ENCODE data around the gene XRCC5. TPM values are rescaled to one million over a fixed set of nuclear protein-coding genes. Genes with fewer than 3 reads are reported as not detected.

The XRCC5 gene
- total RNA-seq (2021; ENCODE audit: unreplicated experiment) (322 TPM), Bru-seq, nascent RNA (percentile 98 among the genes with signal in this experiment), BruChase-seq, experiment 1, labeled RNA remaining after a 2-hour chase (percentile 94 among the genes with signal in this experiment), BruChase-seq, experiment 2, labeled RNA remaining after a 6-hour chase (percentile 96 among the genes with signal in this experiment)
- polyA plus RNA-seq (2012; ENCODE audit: insufficient read length), result 173 TPM
- long read RNA-seq, transcript XRCC5-201 (21 exons, 3,428 nt), result major isoform, 520 of 644 reads
- long read RNA-seq, partial matches to known transcripts, result 97 of 644 reads
- long read RNA-seq, other reads (novel, unspliced or antisense), result 27 of 644 reads

DNA sequence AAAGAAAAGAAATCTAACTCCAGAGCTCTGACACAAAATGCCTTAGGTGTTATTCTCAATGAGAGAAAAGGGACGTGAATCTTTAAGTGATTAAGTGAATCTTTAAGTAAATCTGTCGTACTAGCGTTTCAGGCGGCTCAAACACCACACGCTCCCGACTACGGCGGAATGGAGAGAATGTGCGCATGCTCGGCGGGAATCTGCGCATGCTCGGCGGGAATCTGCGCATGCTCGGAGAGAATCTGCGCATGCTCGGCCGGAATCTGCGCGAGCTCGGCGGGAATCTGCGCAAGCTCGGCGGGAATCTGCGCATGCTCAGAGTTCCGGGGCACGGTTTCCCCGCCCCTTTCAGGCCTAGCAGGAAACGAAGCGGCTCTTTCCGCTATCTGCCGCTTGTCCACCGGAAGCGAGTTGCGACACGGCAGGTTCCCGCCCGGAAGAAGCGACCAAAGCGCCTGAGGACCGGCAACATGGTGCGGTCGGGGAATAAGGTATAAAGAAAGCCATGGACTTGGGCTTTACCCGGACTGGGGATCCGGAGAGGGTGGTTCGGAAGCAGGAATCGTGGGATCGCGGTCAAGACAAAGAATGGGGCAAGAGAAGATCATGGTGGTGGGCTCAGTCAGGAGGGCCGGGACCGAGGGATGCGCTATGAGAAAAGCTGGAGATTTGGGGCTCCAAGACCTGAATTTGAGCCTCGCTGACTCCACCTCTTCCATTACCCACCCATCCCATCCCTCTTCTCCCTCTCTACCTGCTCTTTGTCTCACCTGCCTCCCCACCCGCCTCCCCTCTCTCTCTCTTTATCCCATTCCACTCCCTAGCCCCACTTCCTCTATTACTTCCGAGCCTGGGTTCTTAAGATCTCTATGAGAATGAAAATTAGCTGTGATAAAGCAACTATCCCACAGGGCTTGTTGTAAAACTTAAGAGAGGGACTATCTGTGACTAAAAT lies at the start of gene XRCC5:
Gene XRCC5 (plus strand): TSS at position 382 of the 955 bp plus-strand sequence. CDS start 89 bp downstream, at position 471.
- ATAC-seq (peak; percentile 92), DNase-seq (ENCODE audit: low read depth, low spot score) (peak; percentile 84)
- in situ Hi-C loops (cut with HindIII; ENCODE audit: low pct_unique_long_range_greater_than_20kb, low sequenced_read_pairs) (no loop called here), intact Hi-C loops (cut with micrococcal nuclease; ENCODE audit: unreplicated experiment) (no loop called here)
- peaks cover 38% of the 10 kb centered on the region for H3K36me3 ChIP-seq (ENCODE audit: control insufficient read depth, insufficient read depth, low read length)
- H3K27me3 ChIP-seq (ENCODE audit: control insufficient read depth, insufficient read depth, low read length), result no peaks in the 10 kb centered on the region
- H3K9me3 ChIP-seq (ENCODE audit: control insufficient read depth, insufficient read depth, low read depth, low read length), result no peaks in the 10 kb centered on the region
- H3K4me3 ChIP-seq (ENCODE audit: low read depth in 2 of 2, low read length in 2 of 2), result peak within 1 kb of the TSS; percentile 64 to 89
- ChIA-PET POLR2A (interaction anchor here (0.5 to 0.7 kb wide), 3 partner anchors 55 to 535 kb away, joined by 5 to 7 read pairs (median 5); no protein-coding TSS in a partner anchor), CTCF (interaction anchor here (1.1 kb wide), 1 partner anchor 17 kb away, joined by 3 read pairs; no protein-coding TSS in a partner anchor)
- peaks cover 39% of the 10 kb centered on the region for H3K4me1 ChIP-seq (ENCODE audit: control insufficient read depth, insufficient read depth, low read length)
- TF ChIP-seq TCF7L2 (IDR thresholded peaks at IDR 0.05; ENCODE audit: low read depth, low read length), result no peak
- TF ChIP-seq SIN3A (IDR thresholded peaks at IDR 0.05; ENCODE audit: borderline replicate concordance, insufficient read depth, low read depth, low read length), result peak; percentile 92; the same call in 1 of the 2 replicates
- TF ChIP-seq POLR2AphosphoS5 (IDR thresholded peaks at IDR 0.05; ENCODE audit: low read depth, low read length), result peak; percentile 98
- no peak for TF ChIP-seq CTCF (IDR thresholded peaks at IDR 0.05)
- TF ChIP-seq REST (IDR thresholded peaks at IDR 0.05; ENCODE audit: insufficient read depth in 1 of 2, low read depth in 2 of 2, low read length in 1 of 2), result 0 out of 4 replicates have a peak, but pooled peaks of 1 of the 2 experiments have one; percentile 30
- H3K27ac ChIP-seq (ENCODE audit: low read length), result peak within 1 kb of the TSS; percentile 98
- BruUV-seq (replicated peaks), result no TSS peak

DNA sequence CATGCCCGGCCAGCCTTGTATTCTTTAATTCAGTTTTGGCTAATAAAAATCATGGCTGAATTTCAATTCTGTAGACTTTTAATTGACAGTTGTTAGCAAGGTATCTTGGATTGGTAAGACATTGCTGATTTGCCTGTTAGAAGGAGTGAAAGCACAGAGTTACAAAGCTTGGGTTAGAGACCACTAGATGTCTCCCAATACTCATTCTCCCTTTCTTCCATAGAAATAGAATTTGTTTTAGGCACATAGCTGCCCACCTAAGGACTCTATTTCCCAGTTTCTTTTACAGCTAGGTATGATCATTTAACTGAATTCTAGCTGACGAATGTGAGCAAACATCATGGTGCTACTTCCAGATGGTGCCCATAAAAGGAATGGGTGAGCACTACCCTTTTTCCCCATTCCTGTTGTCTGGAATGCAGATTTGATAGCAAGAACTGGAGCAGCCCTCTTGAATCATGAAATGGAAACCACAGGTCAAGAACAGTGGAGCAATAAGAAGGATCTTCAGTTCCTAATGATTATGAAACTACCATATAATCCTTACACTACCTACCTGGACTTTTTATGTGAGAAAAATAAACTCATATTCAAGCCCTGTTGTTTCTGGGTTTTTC lies 45.0 kb upstream of the XRCC5 start:
- Histone ChIP-seq H3K9me3 (ENCODE audit: control insufficient read depth, insufficient read depth, low read depth, low read length) (no peaks in the 10 kb centered on the region), H3K36me3 (ENCODE audit: control insufficient read depth, insufficient read depth, low read length) (no peaks in the 10 kb centered on the region; the same call in 1 of the 2 replicates), H3K27ac (ENCODE audit: low read length) (no peak overlapping the region), H3K4me3 (ENCODE audit: low read depth in 2 of 2, low read length in 2 of 2) (no peak overlapping the region), H3K4me1 (ENCODE audit: control insufficient read depth, insufficient read depth, low read length) (no peaks in the 10 kb centered on the region), H3K27me3 (ENCODE audit: control insufficient read depth, insufficient read depth, low read length) (no peaks in the 10 kb centered on the region)
- CTCF ChIA-PET, result no interaction called here
- in situ Hi-C loops (cut with HindIII; ENCODE audit: low pct_unique_long_range_greater_than_20kb, low sequenced_read_pairs), result no loop called here
- BruUV-seq (replicated peaks), result TSS peak; percentile 28
- DNase-seq (ENCODE audit: low read depth, low spot score) (no peak), ATAC-seq (peak; percentile 60; the same call in 1 of the 2 replicates)
- intact Hi-C loops (cut with micrococcal nuclease; ENCODE audit: unreplicated experiment), result no loop called here
- POLR2A ChIA-PET, result no interaction called here
- TF ChIP-seq CTCF (IDR thresholded peaks at IDR 0.05) (peak; percentile 39), TCF7L2 (IDR thresholded peaks at IDR 0.05; ENCODE audit: low read depth, low read length) (no peak)
